ENCODE measurements around the gene PTPN1.

The PTPN1 gene

DNA sequence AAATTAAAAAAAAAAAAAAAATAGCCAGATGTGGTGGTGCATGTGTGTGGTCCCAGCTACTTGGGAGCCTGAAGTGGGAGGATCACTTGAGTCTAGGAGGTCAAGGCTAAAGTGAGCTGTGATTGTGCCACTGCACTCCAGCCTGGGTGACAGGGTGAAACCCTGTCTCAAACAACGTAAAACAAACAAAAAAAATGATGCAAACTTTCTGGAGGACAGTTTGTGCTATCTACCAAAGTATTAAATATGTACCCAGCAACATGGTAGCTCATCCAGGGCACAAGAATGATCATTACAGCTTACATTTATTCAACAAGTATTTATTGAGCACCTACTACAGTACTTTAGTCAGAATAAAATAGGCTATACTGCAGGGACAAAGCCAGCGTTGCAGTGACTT lies 40.4 kb upstream of the PTPN1 start:
- TF ChIP-seq, protein P1, sequence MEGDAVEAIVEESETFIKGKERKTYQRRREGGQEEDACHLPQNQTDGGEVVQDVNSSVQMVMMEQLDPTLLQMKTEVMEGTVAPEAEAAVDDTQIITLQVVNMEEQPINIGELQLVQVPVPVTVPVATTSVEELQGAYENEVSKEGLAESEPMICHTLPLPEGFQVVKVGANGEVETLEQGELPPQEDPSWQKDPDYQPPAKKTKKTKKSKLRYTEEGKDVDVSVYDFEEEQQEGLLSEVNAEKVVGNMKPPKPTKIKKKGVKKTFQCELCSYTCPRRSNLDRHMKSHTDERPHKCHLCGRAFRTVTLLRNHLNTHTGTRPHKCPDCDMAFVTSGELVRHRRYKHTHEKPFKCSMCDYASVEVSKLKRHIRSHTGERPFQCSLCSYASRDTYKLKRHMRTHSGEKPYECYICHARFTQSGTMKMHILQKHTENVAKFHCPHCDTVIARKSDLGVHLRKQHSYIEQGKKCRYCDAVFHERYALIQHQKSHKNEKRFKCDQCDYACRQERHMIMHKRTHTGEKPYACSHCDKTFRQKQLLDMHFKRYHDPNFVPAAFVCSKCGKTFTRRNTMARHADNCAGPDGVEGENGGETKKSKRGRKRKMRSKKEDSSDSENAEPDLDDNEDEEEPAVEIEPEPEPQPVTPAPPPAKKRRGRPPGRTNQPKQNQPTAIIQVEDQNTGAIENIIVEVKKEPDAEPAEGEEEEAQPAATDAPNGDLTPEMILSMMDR (IDR thresholded peaks at IDR 0.05; ENCODE audit: low read length) = no peak
- no peak for TF ChIP-seq EZH2 (IDR thresholded peaks at IDR 0.05; ENCODE audit: borderline replicate concordance, low read length)
- H3K27ac ChIP-seq (ENCODE audit: low read depth, low read length, poor library complexity, severe bottlenecking) = no peak overlapping the region
- no peaks in the 10 kb centered on the region for H3K9me3 ChIP-seq (ENCODE audit: low read length)
- no peak overlapping the region for H3K9ac ChIP-seq (ENCODE audit: low read length)
- H3K4me3 ChIP-seq (ENCODE audit: low read depth, low read length, poor library complexity, severe bottlenecking) = no peak overlapping the region
- no peaks in the 10 kb centered on the region for H3K36me3 ChIP-seq (ENCODE audit: insufficient read depth, low read length)
- no peaks in the 10 kb centered on the region for H3K4me1 ChIP-seq (ENCODE audit: insufficient read depth, low read length, severe bottlenecking)
- H4K20me1 ChIP-seq (ENCODE audit: insufficient read depth, low read length) = no peaks in the 10 kb centered on the region
- H2AFZ ChIP-seq (ENCODE audit: low read length) = no peak overlapping the region
- H3K27me3 ChIP-seq (ENCODE audit: insufficient read depth, low read length) = no peaks in the 10 kb centered on the region; the same call in 1 of the 2 replicates
- H3F3A ChIP-seq (ENCODE audit: insufficient read depth, low read length) = no peaks in the 10 kb centered on the region
- H3K4me2 ChIP-seq (ENCODE audit: low read length) = no peak overlapping the region
- no peaks in the 10 kb centered on the region for H3K79me2 ChIP-seq (ENCODE audit: insufficient read depth, low read length)
- no peaks in the 10 kb centered on the region for H3K9me2 ChIP-seq (ENCODE audit: low read depth, low read length)

DNA sequence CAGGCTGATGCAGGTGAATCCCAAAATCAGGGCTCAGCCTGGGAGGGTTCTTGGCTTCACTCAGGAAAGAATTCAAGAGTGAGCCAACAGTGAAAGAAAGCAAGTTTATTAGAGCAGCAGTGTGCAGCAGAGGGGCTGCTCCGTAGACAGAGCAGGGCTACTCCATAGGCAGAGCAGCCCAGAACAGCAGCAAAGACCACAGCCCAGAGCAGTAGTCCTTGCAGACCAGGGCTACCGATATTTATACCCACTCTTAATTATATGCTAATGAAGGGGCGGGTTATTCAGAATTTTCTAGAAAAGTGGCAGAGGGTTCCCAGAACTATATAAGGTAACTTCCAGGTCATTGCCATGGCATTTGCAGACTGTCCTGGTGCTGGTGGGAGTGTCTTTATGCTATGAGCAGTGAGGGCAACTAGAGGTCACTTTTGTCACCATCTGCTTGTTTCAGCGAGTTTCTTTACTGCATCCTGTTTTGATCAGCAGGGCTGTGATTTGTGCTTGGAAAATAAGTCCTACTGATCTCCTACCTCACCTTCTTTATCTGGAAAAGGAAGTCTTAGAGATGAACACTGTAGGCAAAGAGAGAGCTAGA lies 39.8 kb upstream of the PTPN1 start:
- no peaks in the 10 kb centered on the region for H3K9me3 ChIP-seq (ENCODE audit: low read length)
- no peaks in the 10 kb centered on the region; the same call in 1 of the 2 replicates for H3K27me3 ChIP-seq (ENCODE audit: insufficient read depth, low read length)
- no peak for TF ChIP-seq EZH2 (IDR thresholded peaks at IDR 0.05; ENCODE audit: borderline replicate concordance, low read length)
- TF ChIP-seq, protein P1 (IDR thresholded peaks at IDR 0.05; ENCODE audit: low read length) = no peak
- H3K9ac ChIP-seq (ENCODE audit: low read length) = no peak overlapping the region
- H3K4me1 ChIP-seq (ENCODE audit: insufficient read depth, low read length, severe bottlenecking) = no peaks in the 10 kb centered on the region
- no peaks in the 10 kb centered on the region for H3K9me2 ChIP-seq (ENCODE audit: low read depth, low read length)
- no peak overlapping the region for H3K4me3 ChIP-seq (ENCODE audit: low read depth, low read length, poor library complexity, severe bottlenecking)
- H3K27ac ChIP-seq (ENCODE audit: low read depth, low read length, poor library complexity, severe bottlenecking) = no peak overlapping the region
- no peaks in the 10 kb centered on the region for H3K79me2 ChIP-seq (ENCODE audit: insufficient read depth, low read length)
- H4K20me1 ChIP-seq (ENCODE audit: insufficient read depth, low read length) = no peaks in the 10 kb centered on the region
- no peaks in the 10 kb centered on the region for H3F3A ChIP-seq (ENCODE audit: insufficient read depth, low read length)
- no peak overlapping the region for H2AFZ ChIP-seq (ENCODE audit: low read length)
- no peaks in the 10 kb centered on the region for H3K36me3 ChIP-seq (ENCODE audit: insufficient read depth, low read length)
- no peak overlapping the region for H3K4me2 ChIP-seq (ENCODE audit: low read length)

DNA sequence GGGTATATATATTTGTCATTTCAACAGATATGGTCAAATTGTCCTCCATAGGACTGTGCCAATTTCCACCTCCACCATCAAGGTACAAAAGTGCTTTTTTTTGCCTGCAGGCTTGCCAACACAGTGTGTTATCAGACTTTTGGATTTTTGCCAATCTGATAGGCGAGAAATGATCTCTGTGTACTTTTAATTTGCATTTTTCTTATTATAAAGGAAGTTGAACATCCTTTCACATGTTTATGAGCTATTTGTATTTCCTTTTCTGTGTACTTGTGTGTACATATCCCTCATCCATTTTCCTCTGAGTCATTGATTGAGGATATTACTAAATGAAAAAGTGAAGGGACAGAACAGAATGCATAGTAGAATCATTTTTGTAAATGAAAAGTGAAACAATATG lies 39.0 kb upstream of the PTPN1 start:
- H4K20me1 ChIP-seq (ENCODE audit: insufficient read depth, low read length) = no peaks in the 10 kb centered on the region
- no peaks in the 10 kb centered on the region for H3K9me3 ChIP-seq (ENCODE audit: low read length)
- H2AFZ ChIP-seq (ENCODE audit: low read length) = no peak overlapping the region
- H3K9ac ChIP-seq (ENCODE audit: low read length) = no peak overlapping the region
- H3K4me3 ChIP-seq (ENCODE audit: low read depth, low read length, poor library complexity, severe bottlenecking) = no peak overlapping the region
- no peaks in the 10 kb centered on the region for H3K36me3 ChIP-seq (ENCODE audit: insufficient read depth, low read length)
- no peak for TF ChIP-seq EZH2 (IDR thresholded peaks at IDR 0.05; ENCODE audit: borderline replicate concordance, low read length)
- TF ChIP-seq, protein P1 (IDR thresholded peaks at IDR 0.05; ENCODE audit: low read length) = no peak
- H3F3A ChIP-seq (ENCODE audit: insufficient read depth, low read length) = no peaks in the 10 kb centered on the region
- no peaks in the 10 kb centered on the region for H3K9me2 ChIP-seq (ENCODE audit: low read depth, low read length)
- no peaks in the 10 kb centered on the region; the same call in 1 of the 2 replicates for H3K27me3 ChIP-seq (ENCODE audit: insufficient read depth, low read length)
- H3K4me2 ChIP-seq (ENCODE audit: low read length) = no peak overlapping the region
- no peaks in the 10 kb centered on the region for H3K4me1 ChIP-seq (ENCODE audit: insufficient read depth, low read length, severe bottlenecking)
- no peak overlapping the region for H3K27ac ChIP-seq (ENCODE audit: low read depth, low read length, poor library complexity, severe bottlenecking)
- H3K79me2 ChIP-seq (ENCODE audit: insufficient read depth, low read length) = no peaks in the 10 kb centered on the region
